Parathyroid adenoma (tissue), 2 donors: ENCODE data around the gene ALPG.
"Not testable (repeated sequence)": the region's sequence is repeated elsewhere in the genome, so short reads cannot be mapped to it uniquely, and the experiment has no call there.

Experiments used
- H2AFZ ChIP-seq: fragments of 300-600 bp; sonication (generic); one replicate; pipeline ENCODE4 v1.7.0; 2017; ENCODE audit warnings: antibody characterized with exemption, mild to moderate bottlenecking
- H3K27ac ChIP-seq: fragments of 300-600 bp; sonication (generic); one replicate; pipeline ENCODE4 v1.7.0; 2017
- H3K27me3 ChIP-seq: fragments of 300-600 bp; sonication (generic); one replicate; pipeline ENCODE4 v1.7.0; 2017; ENCODE audit warnings: low read length; ENCODE audit not compliant: control insufficient read depth, insufficient read depth
- H3K36me3 ChIP-seq: fragments of 300-600 bp; sonication (generic); one replicate; pipeline ENCODE4 v1.7.0; 2017; ENCODE audit warnings: low read length; ENCODE audit not compliant: control insufficient read depth, insufficient read depth
- H3K4me1 ChIP-seq: fragments of 300-600 bp; sonication (generic); one replicate; pipeline ENCODE4 v1.7.0; 2017; ENCODE audit warnings: control low read depth
- H3K4me2 ChIP-seq: fragments of 300-600 bp; sonication (generic); one replicate; pipeline ENCODE4 v1.7.0; 2017; ENCODE audit warnings: low read length
- H3K4me3 ChIP-seq: fragments of 300-600 bp; sonication (generic); one replicate; pipeline ENCODE4 v1.7.0; 2017; ENCODE audit warnings: low read depth, low read length
- H3K79me2 ChIP-seq: fragments of 300-600 bp; sonication (generic); one replicate; pipeline ENCODE4 v1.7.0; 2017; ENCODE audit warnings: control low read depth
- H3K9ac ChIP-seq: fragments of 300-600 bp; sonication (generic); one replicate; pipeline ENCODE4 v1.7.0; 2017; ENCODE audit warnings: mild to moderate bottlenecking
- H3K9me3 ChIP-seq: fragments of 300-600 bp; sonication (generic); one replicate; pipeline ENCODE4 v1.7.0; 2017; ENCODE audit warnings: low read length; ENCODE audit not compliant: control insufficient read depth
- TF ChIP-seq, protein P1 (sequence below): fragments of 300-600 bp; sonication (generic); IDR thresholded peaks from one replicate; pipeline ENCODE4 v1.7.0; 2017; ENCODE audit warnings: antibody characterized with exemption, mild to moderate bottlenecking
- donor health status: primary hyperparathyroidism.

The ALPG gene

DNA sequence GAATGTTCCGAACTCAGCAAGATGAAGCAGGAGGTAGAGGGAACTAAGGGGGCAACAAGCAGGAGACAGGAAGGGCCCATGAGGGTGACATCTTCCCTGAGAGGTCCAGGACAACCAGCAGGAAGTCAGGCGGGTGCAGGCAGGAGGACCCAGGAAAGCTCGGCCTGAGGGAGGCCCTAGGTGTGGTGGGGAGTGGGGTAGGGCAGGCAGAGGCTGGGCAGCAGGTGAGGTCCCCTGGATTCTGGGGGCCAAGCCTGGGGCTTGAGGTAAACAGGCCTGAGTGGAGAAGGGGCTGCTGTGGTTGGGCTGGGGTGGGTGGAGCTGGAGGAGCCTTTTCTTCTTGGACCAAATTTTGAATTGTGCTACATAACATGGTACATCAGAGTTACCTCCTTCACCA, 4.1 kb upstream of the ALPG start:
- Histone ChIP-seq H3K4me1 (no peaks in the 10 kb centered on the region), H2AFZ (no peak overlapping the region), H3K9me3 (no peaks in the 10 kb centered on the region), H3K9ac (no peak overlapping the region), H3K27ac (no peak overlapping the region), H3K27me3 (no peaks in the 10 kb centered on the region), H3K4me3 (no peak overlapping the region), H3K4me2 (no peak overlapping the region), H3K79me2 (no peaks in the 10 kb centered on the region), H3K36me3 (no peaks in the 10 kb centered on the region)
- TF ChIP-seq, protein P1, sequence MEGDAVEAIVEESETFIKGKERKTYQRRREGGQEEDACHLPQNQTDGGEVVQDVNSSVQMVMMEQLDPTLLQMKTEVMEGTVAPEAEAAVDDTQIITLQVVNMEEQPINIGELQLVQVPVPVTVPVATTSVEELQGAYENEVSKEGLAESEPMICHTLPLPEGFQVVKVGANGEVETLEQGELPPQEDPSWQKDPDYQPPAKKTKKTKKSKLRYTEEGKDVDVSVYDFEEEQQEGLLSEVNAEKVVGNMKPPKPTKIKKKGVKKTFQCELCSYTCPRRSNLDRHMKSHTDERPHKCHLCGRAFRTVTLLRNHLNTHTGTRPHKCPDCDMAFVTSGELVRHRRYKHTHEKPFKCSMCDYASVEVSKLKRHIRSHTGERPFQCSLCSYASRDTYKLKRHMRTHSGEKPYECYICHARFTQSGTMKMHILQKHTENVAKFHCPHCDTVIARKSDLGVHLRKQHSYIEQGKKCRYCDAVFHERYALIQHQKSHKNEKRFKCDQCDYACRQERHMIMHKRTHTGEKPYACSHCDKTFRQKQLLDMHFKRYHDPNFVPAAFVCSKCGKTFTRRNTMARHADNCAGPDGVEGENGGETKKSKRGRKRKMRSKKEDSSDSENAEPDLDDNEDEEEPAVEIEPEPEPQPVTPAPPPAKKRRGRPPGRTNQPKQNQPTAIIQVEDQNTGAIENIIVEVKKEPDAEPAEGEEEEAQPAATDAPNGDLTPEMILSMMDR, result no peak

DNA sequence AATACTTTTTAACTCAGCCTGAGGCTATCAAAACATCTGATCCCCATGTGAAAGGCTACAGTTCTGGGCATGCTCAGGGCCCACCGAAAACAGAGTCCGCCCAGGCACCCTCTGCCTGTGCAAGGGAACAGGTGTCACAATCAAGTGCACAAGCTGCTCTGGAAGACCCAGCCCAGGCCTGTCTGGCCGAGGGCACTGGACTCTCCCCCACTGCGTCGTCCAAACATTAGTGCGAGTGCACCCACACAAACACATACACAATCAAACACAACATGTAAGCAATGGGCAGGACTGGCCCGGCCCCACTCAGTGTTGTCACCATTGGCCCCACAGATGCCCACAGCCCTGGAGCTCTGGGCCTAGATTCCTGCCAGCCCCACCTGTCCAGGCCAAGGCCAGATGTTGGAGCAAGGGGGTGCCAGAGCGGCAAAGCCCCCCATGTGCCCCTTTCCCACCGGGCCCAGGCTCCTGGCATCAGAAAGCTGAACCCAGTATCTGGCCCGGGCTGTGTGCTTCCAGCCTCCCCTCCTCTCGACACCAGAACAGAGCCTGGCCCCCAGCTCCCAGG, 617 bp upstream of the ALPG start:
- no peaks in the 10 kb centered on the region for H3K9me3 ChIP-seq
- no peak overlapping the region for H2AFZ ChIP-seq
- no peaks in the 10 kb centered on the region for H3K27me3 ChIP-seq
- H3K36me3 ChIP-seq, result no peaks in the 10 kb centered on the region
- TF ChIP-seq, protein P1, result no peak
- no peak overlapping the region for H3K9ac ChIP-seq
- no peaks in the 10 kb centered on the region for H3K79me2 ChIP-seq
- H3K4me3 ChIP-seq, result no peak overlapping the region
- no peak overlapping the region for H3K4me2 ChIP-seq
- no peak overlapping the region for H3K27ac ChIP-seq
- no peaks in the 10 kb centered on the region for H3K4me1 ChIP-seq

DNA sequence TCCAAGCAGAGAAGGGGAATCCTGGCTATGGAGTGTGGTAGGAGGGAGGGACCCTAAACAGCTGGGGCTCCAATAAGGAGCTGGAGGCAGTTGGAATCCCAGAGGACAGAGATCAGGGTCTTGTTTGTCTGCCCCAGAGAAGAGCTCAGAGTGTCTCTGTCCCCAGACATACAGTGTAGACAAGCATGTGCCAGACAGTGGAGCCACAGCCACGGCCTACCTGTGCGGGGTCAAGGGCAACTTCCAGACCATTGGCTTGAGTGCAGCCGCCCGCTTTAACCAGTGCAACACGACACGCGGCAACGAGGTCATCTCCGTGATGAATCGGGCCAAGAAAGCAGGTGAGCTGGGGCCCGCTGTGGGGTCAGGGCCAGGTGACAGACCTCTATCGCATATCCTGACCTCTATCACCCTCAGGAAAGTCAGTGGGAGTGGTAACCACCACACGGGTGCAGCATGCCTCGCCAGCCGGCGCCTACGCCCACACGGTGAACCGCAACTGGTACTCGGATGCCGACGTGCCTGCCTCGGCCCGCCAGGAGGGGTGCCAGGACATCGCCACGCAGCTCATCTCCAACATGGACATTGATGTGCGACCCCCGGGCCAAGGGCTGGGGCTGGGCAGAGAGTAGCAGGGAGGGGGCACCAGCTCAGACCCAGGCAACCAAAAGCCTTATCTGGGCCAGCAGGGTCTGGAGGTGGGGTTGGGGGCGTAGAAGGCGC, 945 bp downstream of the ALPG start:
- H3K79me2 ChIP-seq, H3K4me1 ChIP-seq, H3K27me3 ChIP-seq, H3K36me3 ChIP-seq, H3K27ac ChIP-seq, H3K4me2 ChIP-seq, H3K9ac ChIP-seq, H2AFZ ChIP-seq, H3K4me3 ChIP-seq, H3K9me3 ChIP-seq: not testable (repeated sequence)

DNA sequence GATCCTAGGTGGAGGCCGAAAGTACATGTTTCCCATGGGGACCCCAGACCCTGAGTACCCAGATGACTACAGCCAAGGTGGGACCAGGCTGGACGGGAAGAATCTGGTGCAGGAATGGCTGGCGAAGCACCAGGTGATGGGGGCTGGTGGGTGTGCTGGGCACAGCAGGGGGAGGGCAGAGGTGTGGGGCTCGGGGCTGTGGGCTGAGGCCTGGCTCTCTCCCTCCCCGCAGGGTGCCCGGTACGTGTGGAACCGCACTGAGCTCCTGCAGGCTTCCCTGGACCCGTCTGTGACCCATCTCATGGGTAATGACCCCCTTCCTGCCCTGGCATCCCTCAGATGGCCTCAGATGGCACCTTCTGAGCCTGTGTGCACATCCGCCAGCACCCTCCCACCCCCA, 1.6 kb downstream of the ALPG start:
- H2AFZ ChIP-seq, H3K9ac ChIP-seq, H3K79me2 ChIP-seq, H3K4me3 ChIP-seq, H3K9me3 ChIP-seq, H3K27ac ChIP-seq, H3K4me1 ChIP-seq, H3K27me3 ChIP-seq, H3K4me2 ChIP-seq, H3K36me3 ChIP-seq: not testable (repeated sequence)

DNA sequence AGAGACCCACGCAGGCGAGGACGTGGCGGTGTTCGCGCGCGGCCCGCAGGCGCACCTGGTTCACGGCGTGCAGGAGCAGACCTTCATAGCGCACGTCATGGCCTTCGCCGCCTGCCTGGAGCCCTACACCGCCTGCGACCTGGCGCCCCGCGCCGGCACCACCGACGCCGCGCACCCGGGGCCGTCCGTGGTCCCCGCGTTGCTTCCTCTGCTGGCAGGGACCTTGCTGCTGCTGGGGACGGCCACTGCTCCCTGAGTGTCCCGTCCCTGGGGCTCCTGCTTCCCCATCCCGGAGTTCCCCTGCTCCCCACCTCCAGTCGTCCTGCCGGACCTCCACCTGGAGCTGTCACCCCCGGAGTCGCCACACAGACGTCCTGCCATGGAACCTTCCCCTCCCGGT, 3.0 kb downstream of the ALPG start:
- H3K4me2 ChIP-seq, H3K36me3 ChIP-seq, H3K9ac ChIP-seq, H3K27me3 ChIP-seq, H3K79me2 ChIP-seq, H2AFZ ChIP-seq, H3K4me3 ChIP-seq, H3K9me3 ChIP-seq, H3K4me1 ChIP-seq, H3K27ac ChIP-seq: not testable (repeated sequence)

DNA sequence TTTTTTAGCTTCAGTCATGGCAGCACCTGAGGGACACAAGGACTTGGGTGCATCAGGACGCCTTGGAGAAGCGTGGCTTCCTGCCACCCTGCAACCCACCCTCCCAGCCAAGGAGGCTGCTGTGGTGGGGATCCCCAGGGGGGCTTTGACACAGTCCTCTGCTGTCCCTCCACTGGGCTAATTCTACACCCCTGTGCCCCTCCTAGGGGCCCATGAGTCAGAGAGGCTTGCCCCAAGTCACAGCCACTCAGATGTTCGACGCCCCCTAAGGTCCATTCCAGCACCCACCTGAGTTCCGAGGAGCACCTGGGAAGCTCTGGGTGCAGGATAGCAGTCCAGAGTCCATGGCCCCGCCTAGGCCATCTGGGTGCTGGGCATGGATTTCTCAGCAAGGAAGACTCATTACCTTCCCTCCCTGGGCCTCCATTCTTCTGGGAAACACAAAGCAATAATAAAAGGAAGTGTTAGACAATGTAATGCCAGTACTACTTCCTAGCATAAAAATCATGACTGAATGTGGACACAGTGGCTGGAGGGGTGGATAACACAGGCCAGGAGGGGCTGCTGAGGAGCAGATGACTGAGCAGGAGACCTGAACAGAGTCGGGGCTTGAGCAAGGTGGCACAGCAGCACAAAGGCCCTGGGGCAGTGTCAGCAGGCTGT, 3.7 kb downstream of the ALPG start:
- no peak overlapping the region for H2AFZ ChIP-seq
- TF ChIP-seq, protein P1, result no peak

More for the DNA sequence above, 3.7 kb downstream of the ALPG start:
- no peak overlapping the region for H3K4me2 ChIP-seq
- no peaks in the 10 kb centered on the region for H3K79me2 ChIP-seq
- no peak overlapping the region for H3K4me3 ChIP-seq
- H3K27ac ChIP-seq, result no peak overlapping the region
- H3K4me1 ChIP-seq, result no peaks in the 10 kb centered on the region
- no peak overlapping the region for H3K9ac ChIP-seq
- no peaks in the 10 kb centered on the region for H3K9me3 ChIP-seq
- no peaks in the 10 kb centered on the region for H3K36me3 ChIP-seq
- H3K27me3 ChIP-seq, result no peaks in the 10 kb centered on the region
